HG02884 (cell line): ENCODE results near the gene ANXA7.
"Not testable (repeated sequence)": the region's sequence is repeated elsewhere in the genome, so short reads cannot be mapped to it uniquely, and the experiment has no call there.

Experiments used
- ATAC-seq: cut with Tn5 transposase; IDR thresholded peaks from one replicate; pipeline ENCODE4 v1.9.1; 2021; ENCODE audit warnings: mild to moderate bottlenecking, moderate library complexity; ENCODE audit not compliant: unreplicated experiment

ANXA7 gene

GRCh38 chr10:73408061-73408460 is 5.8 kb downstream of the ANXA7 start:
- ATAC-seq: no peak

GRCh38 chr10:73407495-73407894 is 6.4 kb downstream of the ANXA7 start:
- no peak for ATAC-seq

GRCh38 chr10:73406846-73407245 is 7.0 kb downstream of the ANXA7 start:
- ATAC-seq: no peak

- ATAC-seq: no peak
These were observed 8.3 kb downstream of the ANXA7 start for GRCh38 chr10:73405556-73405955.

GRCh38 chr10:73404690-73405089 is 9.2 kb downstream of the ANXA7 start:
- ATAC-seq: no peak

GRCh38 chr10:73401636-73402035 is 12.2 kb downstream of the ANXA7 start:
- ATAC-seq: no peak

- ATAC-seq: no peak
These were observed 14.8 kb downstream of the ANXA7 start for GRCh38 chr10:73399063-73399462.

- ATAC-seq: no peak
These were observed 15.8 kb downstream of the ANXA7 start for GRCh38 chr10:73398024-73398423.

- ATAC-seq: not testable (repeated sequence)
These were observed 19.5 kb downstream of the ANXA7 start for GRCh38 chr10:73394325-73394724.

- no peak for ATAC-seq
These were observed 25.6 kb downstream of the ANXA7 start for GRCh38 chr10:73388228-73388627.

GRCh38 chr10:73386583-73386982 is 27.3 kb downstream of the ANXA7 start:
- no peak for ATAC-seq

- ATAC-seq: no peak
These were observed 34.7 kb downstream of the ANXA7 start for GRCh38 chr10:73379064-73379748.

- ATAC-seq: no peak
These were observed 37.2 kb downstream of the ANXA7 start for GRCh38 chr10:73376679-73377078.

GRCh38 chr10:73368238-73368637 is 45.6 kb downstream of the ANXA7 start:
- ATAC-seq: no peak

- ATAC-seq: no peak
These were observed 47.2 kb downstream of the ANXA7 start for GRCh38 chr10:73366381-73367298.

GRCh38 chr10:73364964-73365363 is 48.9 kb downstream of the ANXA7 start:
- no peak for ATAC-seq

- ATAC-seq: no peak
These were observed 54.4 kb downstream of the ANXA7 start for GRCh38 chr10:73359492-73359891.

GRCh38 chr10:73358331-73359279 is 55.3 kb downstream of the ANXA7 start, which contains the start of gene CFAP70:
Gene CFAP70, minus strand, starts transcription at chr10:73358864. Its CDS starts 4,068 bp downstream, at chr10:73354796.
- peak; percentile 86 for ATAC-seq

- no peak for ATAC-seq
These were observed 56.0 kb downstream of the ANXA7 start for GRCh38 chr10:73357821-73358220.

GRCh38 chr10:73357166-73357565 is 56.7 kb downstream of the ANXA7 start:
- no peak for ATAC-seq

GRCh38 chr10:73344269-73344668 is 69.6 kb downstream of the ANXA7 start:
- ATAC-seq: no peak
